ENCODE data around the gene SEPTIN3.

SEPTIN3 gene

GRCh38 chr22:41976070-41976901 is 7.0 kb downstream of the SEPTIN3 start:
- Histone ChIP-seq H3K56ac (ENCODE audit: low read length) (peak overlapping the region; percentile 60), H3K18ac (ENCODE audit: low read length) (no peak overlapping the region), H4K5ac (ENCODE audit: low read length) (no peak overlapping the region), H3K4me2 (ENCODE audit: low read length) (peak overlapping the region; percentile 66), H2BK120ac (ENCODE audit: low read depth, low read length) (no peak overlapping the region), H4K8ac (ENCODE audit: low read depth, low read length) (no peak overlapping the region), H3K4ac (ENCODE audit: low read depth, low read length) (no peak overlapping the region), H3K79me1 (ENCODE audit: low read length) (no peaks in the 10 kb centered on the region), H3K79me2 (ENCODE audit: control insufficient read depth, insufficient read depth, low read length) (no peaks in the 10 kb centered on the region), H2AK5ac (ENCODE audit: low read length) (no peak overlapping the region), H3K36me3 (ENCODE audit: control insufficient read depth, insufficient read depth, low read length) (no peaks in the 10 kb centered on the region), H3K4me1 (ENCODE audit: control insufficient read depth, low read depth, low read length) (no peaks in the 10 kb centered on the region), H2BK5ac (ENCODE audit: low read length) (no peak overlapping the region), H3K27ac (ENCODE audit: low read depth, low read length) (no peak overlapping the region), H3K27me3 (ENCODE audit: insufficient read depth, low read length, poor library complexity) (peaks cover 20% of the 10 kb centered on the region), H2BK15ac (replicated peaks; ENCODE audit: low read depth) (no peak overlapping the region), H3K9ac (ENCODE audit: low read length) (peak overlapping the region; percentile 44), H3K4me3 (ENCODE audit: low read length) (no peak overlapping the region), H3K23ac (ENCODE audit: low read length) (no peak overlapping the region)
- WGBS (ENCODE audit: extremely low coverage, insufficient coverage, low lambda C conversion rate): no CpG with 5 or more reads among the region's 72 CpGs
- no peak for DNase-seq

DNA sequence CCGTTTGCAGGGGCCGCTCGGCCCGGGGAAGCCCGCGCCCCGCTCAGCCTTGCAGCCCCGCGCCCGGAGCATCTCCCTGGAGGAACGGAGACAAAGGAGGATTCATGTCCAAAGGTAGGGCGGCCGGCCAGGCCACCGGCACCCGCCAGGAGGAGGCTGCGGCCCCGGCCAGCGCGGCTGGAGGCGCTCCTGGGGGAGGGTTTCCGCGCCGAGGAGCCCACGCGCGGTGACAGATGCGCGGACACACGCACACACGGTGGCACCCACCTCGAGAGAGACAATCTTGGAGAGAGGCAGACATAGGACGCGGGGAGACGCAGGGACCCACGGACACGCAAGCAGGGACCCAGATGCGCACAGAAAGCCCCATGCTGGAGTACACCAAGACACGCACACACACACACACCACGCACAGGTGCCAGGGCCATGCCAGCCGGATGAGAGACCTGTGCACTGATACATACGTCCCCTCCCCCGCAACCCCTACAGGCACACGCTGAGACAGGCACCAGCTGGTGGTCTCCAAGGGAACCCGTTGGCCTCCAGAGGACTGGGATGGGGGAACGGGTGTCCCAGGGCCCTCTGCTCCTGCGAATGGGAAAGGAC is 7.8 kb downstream of the SEPTIN3 start:
- no CpG with 5 or more reads among the region's 46 CpGs for WGBS (ENCODE audit: extremely low coverage, insufficient coverage, low lambda C conversion rate)
- Histone ChIP-seq H3K79me2 (ENCODE audit: control insufficient read depth, insufficient read depth, low read length) (no peaks in the 10 kb centered on the region), H2BK5ac (ENCODE audit: low read length) (no peak overlapping the region), H4K8ac (ENCODE audit: low read depth, low read length) (no peak overlapping the region), H3K27ac (ENCODE audit: low read depth, low read length) (no peak overlapping the region), H3K4ac (ENCODE audit: low read depth, low read length) (no peak overlapping the region), H2AK5ac (ENCODE audit: low read length) (no peak overlapping the region), H3K36me3 (ENCODE audit: control insufficient read depth, insufficient read depth, low read length) (no peaks in the 10 kb centered on the region), H3K27me3 (ENCODE audit: insufficient read depth, low read length, poor library complexity) (peaks cover 20% of the 10 kb centered on the region), H3K56ac (ENCODE audit: low read length) (peak overlapping the region; percentile 44), H3K4me2 (ENCODE audit: low read length) (peak overlapping the region; percentile 59), H2BK120ac (ENCODE audit: low read depth, low read length) (no peak overlapping the region), H3K18ac (ENCODE audit: low read length) (no peak overlapping the region), H3K23ac (ENCODE audit: low read length) (no peak overlapping the region), H2BK15ac (replicated peaks; ENCODE audit: low read depth) (no peak overlapping the region), H3K4me1 (ENCODE audit: control insufficient read depth, low read depth, low read length) (no peaks in the 10 kb centered on the region), H3K4me3 (ENCODE audit: low read length) (no peak overlapping the region), H4K5ac (ENCODE audit: low read length) (no peak overlapping the region), H3K9ac (ENCODE audit: low read length) (peak overlapping the region; percentile 45), H3K79me1 (ENCODE audit: low read length) (no peaks in the 10 kb centered on the region)
- no peak for DNase-seq

GRCh38 chr22:41978732-41979131 is 9.5 kb downstream of the SEPTIN3 start:
- Histone ChIP-seq H2BK5ac (ENCODE audit: low read length) (no peak overlapping the region), H2BK120ac (ENCODE audit: low read depth, low read length) (no peak overlapping the region), H4K8ac (ENCODE audit: low read depth, low read length) (no peak overlapping the region), H2BK15ac (replicated peaks; ENCODE audit: low read depth) (no peak overlapping the region), H3K9ac (ENCODE audit: low read length) (no peak overlapping the region), H3K4me3 (ENCODE audit: low read length) (no peak overlapping the region), H2AK5ac (ENCODE audit: low read length) (no peak overlapping the region), H3K27me3 (ENCODE audit: insufficient read depth, low read length, poor library complexity) (peaks cover 20% of the 10 kb centered on the region), H4K5ac (ENCODE audit: low read length) (no peak overlapping the region), H3K4me2 (ENCODE audit: low read length) (no peak overlapping the region), H3K79me1 (ENCODE audit: low read length) (no peaks in the 10 kb centered on the region), H3K36me3 (ENCODE audit: control insufficient read depth, insufficient read depth, low read length) (no peaks in the 10 kb centered on the region), H3K18ac (ENCODE audit: low read length) (no peak overlapping the region), H3K4me1 (ENCODE audit: control insufficient read depth, low read depth, low read length) (no peaks in the 10 kb centered on the region), H3K23ac (ENCODE audit: low read length) (peak overlapping the region; percentile 24), H3K4ac (ENCODE audit: low read depth, low read length) (no peak overlapping the region), H3K56ac (ENCODE audit: low read length) (no peak overlapping the region), H3K79me2 (ENCODE audit: control insufficient read depth, insufficient read depth, low read length) (no peaks in the 10 kb centered on the region), H3K27ac (ENCODE audit: low read depth, low read length) (no peak overlapping the region)
- whole genome bisulfite sequencing (ENCODE audit: extremely low coverage, insufficient coverage, low lambda C conversion rate): no CpG with 5 or more reads among the region's 1 CpG
- DNase-seq: no peak

GRCh38 chr22:41979423-41980250 is 10.4 kb downstream of the SEPTIN3 start:
- Histone ChIP-seq H3K27me3 (ENCODE audit: insufficient read depth, low read length, poor library complexity) (peaks cover 20% of the 10 kb centered on the region), H3K36me3 (ENCODE audit: control insufficient read depth, insufficient read depth, low read length) (no peaks in the 10 kb centered on the region), H3K27ac (ENCODE audit: low read depth, low read length) (no peak overlapping the region), H3K4ac (ENCODE audit: low read depth, low read length) (no peak overlapping the region), H2AK5ac (ENCODE audit: low read length) (no peak overlapping the region), H3K4me1 (ENCODE audit: control insufficient read depth, low read depth, low read length) (no peaks in the 10 kb centered on the region), H2BK5ac (ENCODE audit: low read length) (no peak overlapping the region), H2BK120ac (ENCODE audit: low read depth, low read length) (no peak overlapping the region), H2BK15ac (replicated peaks; ENCODE audit: low read depth) (no peak overlapping the region), H3K9ac (ENCODE audit: low read length) (no peak overlapping the region), H3K4me2 (ENCODE audit: low read length) (no peak overlapping the region), H3K4me3 (ENCODE audit: low read length) (no peak overlapping the region), H3K23ac (ENCODE audit: low read length) (no peak overlapping the region), H3K56ac (ENCODE audit: low read length) (no peak overlapping the region), H3K79me2 (ENCODE audit: control insufficient read depth, insufficient read depth, low read length) (no peaks in the 10 kb centered on the region), H3K79me1 (ENCODE audit: low read length) (no peaks in the 10 kb centered on the region), H4K5ac (ENCODE audit: low read length) (no peak overlapping the region), H4K8ac (ENCODE audit: low read depth, low read length) (no peak overlapping the region), H3K18ac (ENCODE audit: low read length) (no peak overlapping the region)
- no CpG with 5 or more reads among the region's 9 CpGs for WGBS (ENCODE audit: extremely low coverage, insufficient coverage, low lambda C conversion rate)
- DNase-seq: no peak

DNA sequence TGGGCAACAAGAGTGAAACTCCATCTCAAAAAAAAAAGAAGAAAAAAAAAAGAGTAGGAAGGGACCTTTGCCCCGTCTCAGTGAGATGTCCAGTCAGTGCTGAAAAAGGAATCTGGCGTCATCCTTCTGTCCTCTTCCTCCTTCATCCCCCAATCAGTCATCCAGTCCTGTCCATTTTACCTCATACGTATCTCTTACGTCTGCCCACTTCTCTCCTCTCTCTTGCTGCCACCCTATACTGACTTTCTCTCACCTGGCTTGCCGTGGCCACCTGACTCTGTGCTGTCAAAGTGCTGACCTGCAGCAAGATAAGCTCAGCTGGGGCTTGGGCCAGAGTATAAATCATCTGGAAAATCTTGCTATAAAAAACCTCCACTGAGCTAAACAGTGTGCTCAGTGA is 13.6 kb downstream of the SEPTIN3 start:
- Histone ChIP-seq H3K4me1 (ENCODE audit: control insufficient read depth, low read depth, low read length) (no peaks in the 10 kb centered on the region), H3K4ac (ENCODE audit: low read depth, low read length) (no peak overlapping the region), H3K18ac (ENCODE audit: low read length) (no peak overlapping the region), H3K9ac (ENCODE audit: low read length) (no peak overlapping the region), H4K5ac (ENCODE audit: low read length) (no peak overlapping the region), H3K27me3 (ENCODE audit: insufficient read depth, low read length, poor library complexity) (no peaks in the 10 kb centered on the region), H2BK5ac (ENCODE audit: low read length) (no peak overlapping the region), H3K56ac (ENCODE audit: low read length) (no peak overlapping the region), H3K4me3 (ENCODE audit: low read length) (no peak overlapping the region), H3K23ac (ENCODE audit: low read length) (no peak overlapping the region), H3K79me2 (ENCODE audit: control insufficient read depth, insufficient read depth, low read length) (no peaks in the 10 kb centered on the region), H3K79me1 (ENCODE audit: low read length) (no peaks in the 10 kb centered on the region), H2BK15ac (replicated peaks; ENCODE audit: low read depth) (no peak overlapping the region), H3K27ac (ENCODE audit: low read depth, low read length) (no peak overlapping the region), H2AK5ac (ENCODE audit: low read length) (no peak overlapping the region), H4K8ac (ENCODE audit: low read depth, low read length) (no peak overlapping the region), H2BK120ac (ENCODE audit: low read depth, low read length) (no peak overlapping the region), H3K36me3 (ENCODE audit: control insufficient read depth, insufficient read depth, low read length) (no peaks in the 10 kb centered on the region), H3K4me2 (ENCODE audit: low read length) (no peak overlapping the region)
- no peak for DNase-seq
- no CpG with 5 or more reads among the region's 5 CpGs for WGBS (ENCODE audit: extremely low coverage, insufficient coverage, low lambda C conversion rate)
